ENCODE results near the gene LENG8.

The LENG8 gene

DNA sequence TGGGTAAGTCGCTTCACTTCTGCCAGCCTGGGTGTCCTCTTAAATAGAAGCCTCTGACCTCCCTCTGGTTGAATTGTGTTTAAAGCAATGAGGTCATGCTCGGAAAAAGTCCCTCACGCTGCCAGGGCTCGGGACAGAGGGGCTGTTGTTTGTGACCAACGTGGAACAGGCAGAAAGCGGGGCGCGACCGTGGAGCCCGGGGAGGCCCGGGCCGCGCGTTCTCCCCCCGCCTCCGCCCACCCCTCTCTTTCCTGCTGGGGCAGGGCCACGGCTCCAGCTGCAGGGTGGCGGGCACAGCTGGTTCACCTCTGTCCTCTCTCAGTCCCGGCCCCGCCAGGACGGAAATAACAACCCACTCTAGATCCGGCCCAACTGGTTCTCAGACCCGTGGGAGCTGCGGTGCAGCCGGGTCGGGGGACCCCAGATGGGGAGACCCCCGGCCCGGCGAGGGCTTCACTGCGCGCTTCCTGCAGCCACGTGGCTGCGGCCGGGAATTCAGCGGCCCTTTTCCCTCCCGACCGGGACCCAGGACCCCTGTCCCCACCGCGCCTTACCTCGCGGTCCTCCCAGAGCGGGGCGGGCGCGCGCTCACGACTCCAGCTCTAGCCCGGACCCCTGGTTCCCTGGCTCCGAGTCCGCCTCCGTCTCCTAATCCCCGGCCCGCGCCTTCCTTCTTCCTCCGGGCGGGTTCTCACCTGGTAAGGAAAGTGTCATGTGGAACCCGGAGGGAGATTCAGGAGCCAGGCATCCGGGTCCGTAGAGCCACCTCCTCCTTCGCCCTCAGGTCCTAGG is 22.2 kb downstream of the LENG8 start:
- peak overlapping the region; percentile 1 for H3K27ac ChIP-seq

GRCh38 chr19:54473071-54473891 is 24.3 kb downstream of the LENG8 start, which contains the start of gene CDC42EP5:
Gene CDC42EP5 (minus strand): TSS chr19:54473296. CDS start chr19:54465547, 7,749 bp downstream.
- TF ChIP-seq ZFX (IDR thresholded peaks at IDR 0.05) = no peak
- H3K27ac ChIP-seq = no peak within 1 kb of the TSS

More for the DNA sequence above, 22.2 kb downstream of the LENG8 start:
- TF ChIP-seq ZFX (IDR thresholded peaks at IDR 0.05) = no peak
- TF ChIP-seq, protein P1, sequence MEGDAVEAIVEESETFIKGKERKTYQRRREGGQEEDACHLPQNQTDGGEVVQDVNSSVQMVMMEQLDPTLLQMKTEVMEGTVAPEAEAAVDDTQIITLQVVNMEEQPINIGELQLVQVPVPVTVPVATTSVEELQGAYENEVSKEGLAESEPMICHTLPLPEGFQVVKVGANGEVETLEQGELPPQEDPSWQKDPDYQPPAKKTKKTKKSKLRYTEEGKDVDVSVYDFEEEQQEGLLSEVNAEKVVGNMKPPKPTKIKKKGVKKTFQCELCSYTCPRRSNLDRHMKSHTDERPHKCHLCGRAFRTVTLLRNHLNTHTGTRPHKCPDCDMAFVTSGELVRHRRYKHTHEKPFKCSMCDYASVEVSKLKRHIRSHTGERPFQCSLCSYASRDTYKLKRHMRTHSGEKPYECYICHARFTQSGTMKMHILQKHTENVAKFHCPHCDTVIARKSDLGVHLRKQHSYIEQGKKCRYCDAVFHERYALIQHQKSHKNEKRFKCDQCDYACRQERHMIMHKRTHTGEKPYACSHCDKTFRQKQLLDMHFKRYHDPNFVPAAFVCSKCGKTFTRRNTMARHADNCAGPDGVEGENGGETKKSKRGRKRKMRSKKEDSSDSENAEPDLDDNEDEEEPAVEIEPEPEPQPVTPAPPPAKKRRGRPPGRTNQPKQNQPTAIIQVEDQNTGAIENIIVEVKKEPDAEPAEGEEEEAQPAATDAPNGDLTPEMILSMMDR (conservative IDR thresholded peaks at IDR 0.05) = no peak

DNA sequence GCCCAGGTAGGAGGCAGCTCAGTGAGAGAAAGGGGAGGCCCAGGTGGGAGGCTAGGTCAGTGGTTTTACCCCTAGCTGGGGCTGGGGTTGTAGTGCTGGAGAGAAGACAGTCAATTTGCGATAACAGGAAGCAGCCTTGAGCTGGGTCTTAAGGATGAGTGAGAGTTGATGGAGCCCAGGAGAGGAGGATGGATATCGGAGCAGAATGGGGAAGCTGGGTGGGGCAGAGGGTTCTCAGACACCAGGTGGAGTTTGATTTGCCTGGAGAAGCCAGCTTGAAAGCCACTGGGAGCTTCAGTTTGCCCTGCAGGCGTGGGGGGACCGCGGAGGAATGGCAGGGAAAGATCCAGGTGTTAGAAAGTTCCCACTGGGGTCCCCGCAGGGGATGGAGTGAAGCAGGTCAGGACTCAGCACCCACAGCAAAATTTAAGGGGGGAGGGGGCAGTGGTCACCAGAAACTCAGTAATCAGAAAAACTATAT is 24.9 kb downstream of the LENG8 start:
- no peak overlapping the region for H3K27ac ChIP-seq

GRCh38 chr19:54475706-54476105 is 26.7 kb downstream of the LENG8 start:
- no peak for TF ChIP-seq ZFX (IDR thresholded peaks at IDR 0.05)
- TF ChIP-seq, protein P1 (conservative IDR thresholded peaks at IDR 0.05) = no peak
- no peak overlapping the region for H3K27ac ChIP-seq

More for the DNA sequence above, 24.9 kb downstream of the LENG8 start:
- no peak for TF ChIP-seq ZFX (IDR thresholded peaks at IDR 0.05)
- TF ChIP-seq, protein P1 (conservative IDR thresholded peaks at IDR 0.05) = no peak

DNA sequence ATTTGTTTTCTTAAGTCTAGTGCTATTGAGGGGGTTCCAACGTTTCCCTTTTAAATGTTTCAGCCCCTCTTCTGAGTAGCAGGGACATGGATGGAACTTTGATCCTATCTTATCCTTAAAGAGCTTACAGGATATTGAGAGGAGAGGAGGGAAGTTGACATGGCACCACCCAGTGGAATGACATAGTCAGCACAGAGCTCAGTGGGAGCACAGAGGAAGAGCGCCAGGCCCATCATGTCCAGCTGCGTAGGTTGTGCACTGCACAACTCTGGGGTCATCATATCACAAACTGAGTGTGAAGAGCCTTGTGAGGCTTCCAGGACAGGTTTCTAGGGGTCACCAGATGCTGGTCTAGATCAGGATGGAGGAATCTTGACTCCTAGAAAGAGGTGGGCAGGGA is 28.7 kb downstream of the LENG8 start:
- no peak overlapping the region for H3K27ac ChIP-seq
- TF ChIP-seq ZFX (IDR thresholded peaks at IDR 0.05) = no peak
- TF ChIP-seq, protein P1 (conservative IDR thresholded peaks at IDR 0.05) = no peak

DNA sequence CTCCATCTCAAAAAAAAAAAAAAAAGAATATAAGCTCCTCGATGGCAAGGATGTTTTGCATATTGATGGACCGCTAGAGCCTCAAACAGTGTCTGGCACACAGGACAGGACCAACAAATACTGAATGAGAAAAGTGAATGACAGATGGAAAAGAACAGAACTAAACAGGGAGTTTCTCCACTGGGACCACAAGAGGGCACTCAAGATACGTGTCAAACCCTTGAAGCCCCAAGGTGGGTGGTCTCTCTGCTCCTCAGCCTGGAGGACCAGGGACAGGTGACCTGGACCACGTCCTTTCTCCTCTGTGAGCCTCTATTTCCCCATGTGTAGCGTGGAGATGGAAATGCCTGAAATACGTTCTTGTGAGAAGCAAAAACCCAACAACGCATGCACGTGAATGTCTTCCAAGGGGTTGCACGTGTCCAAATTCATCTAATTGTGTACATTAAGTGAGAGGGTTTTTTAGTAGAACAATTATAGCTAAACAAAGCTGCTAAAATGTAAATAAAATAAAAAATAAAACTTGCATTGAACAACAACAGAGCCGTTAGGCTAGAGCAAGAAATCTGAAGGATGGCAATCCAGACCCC is 29.8 kb downstream of the LENG8 start:
- TF ChIP-seq, protein P1 (conservative IDR thresholded peaks at IDR 0.05) = peak; percentile 84
- TF ChIP-seq ZFX (IDR thresholded peaks at IDR 0.05) = no peak
- no peak overlapping the region for H3K27ac ChIP-seq

- H3K27ac ChIP-seq = no peak overlapping the region
- TF ChIP-seq ZFX (IDR thresholded peaks at IDR 0.05) = no peak
- TF ChIP-seq, protein P1 (conservative IDR thresholded peaks at IDR 0.05) = no peak
These were observed 31.1 kb downstream of the LENG8 start for GRCh38 chr19:54480051-54480450.

Data from C4-2B (cell line).